Liver (tissue), 9 donors: ENCODE results near the gene HNRNPL. TPM values are rescaled to one million over a fixed set of nuclear protein-coding genes. Genes with fewer than 3 reads are reported as not detected.

ENCODE experiments used
- DNase-seq: peaks from one replicate; pipeline ENCODE4 v3.0.0-alpha.2; 2017; ENCODE audit warnings: low spot score
- H3K27ac ChIP-seq, 2 donors: one replicate each; pipeline ENCODE4 v1.7.0; 2013; ENCODE audit warnings: inconsistent platforms in 2 of 2, low read length in 2 of 2, control low read depth in 1 of 2, low read depth in 1 of 2, mild to moderate bottlenecking in 1 of 2
- H3K27me3 ChIP-seq, 4 donors: one replicate each; pipeline versions ENCODE4 v1.6.1 to v1.7.0; 2013; ENCODE audit warnings: low read length in 3 of 4, inconsistent platforms in 1 of 4, mild to moderate bottlenecking in 1 of 4, moderate library complexity in 1 of 4; ENCODE audit not compliant: control insufficient read depth in 4 of 4, insufficient read depth in 4 of 4
- H3K36me3 ChIP-seq, 4 donors: one replicate each; pipeline versions ENCODE4 v1.6.1 to v1.7.0; 2013; ENCODE audit warnings: low read length in 3 of 4, mild to moderate bottlenecking in 3 of 4, low read depth in 1 of 4, moderate library complexity in 1 of 4; ENCODE audit not compliant: control insufficient read depth in 4 of 4, insufficient read depth in 3 of 4
- H3K4me1 ChIP-seq, 4 donors: one replicate each; pipeline versions ENCODE4 v1.6.1 to v1.7.0; 2013; ENCODE audit warnings: low read length in 3 of 4, mild to moderate bottlenecking in 3 of 4, moderate library complexity in 1 of 4; ENCODE audit not compliant: control insufficient read depth in 4 of 4, insufficient read depth in 4 of 4
- H3K4me3 ChIP-seq, 3 donors: one replicate each; pipeline versions ENCODE4 v1.6.1 to v1.7.0; 2013; ENCODE audit warnings: low read length in 3 of 3, control low read depth in 1 of 3, low read depth in 1 of 3, mild to moderate bottlenecking in 1 of 3
- H3K9ac ChIP-seq, 2 donors: one replicate each; pipeline ENCODE4 v1.7.0; 2013; ENCODE audit warnings: low read length in 2 of 2, mild to moderate bottlenecking in 2 of 2, moderate library complexity in 2 of 2, control low read depth in 1 of 2, low read depth in 1 of 2
- H3K9me3 ChIP-seq, 4 donors: one replicate each; pipeline versions ENCODE4 v1.6.1 to v1.7.0; 2013; ENCODE audit warnings: low read length in 3 of 4; ENCODE audit not compliant: control insufficient read depth in 4 of 4
- ATF3 ChIP-seq: IDR thresholded peaks from 2 replicates; pipeline ENCODE4 v1.6.1; 2016; ENCODE audit warnings: antibody characterized with exemption
- CTCF ChIP-seq: fragments of 150-350 bp; IDR thresholded peaks from 2 replicates; pipeline ENCODE4 v1.5.1; 2017; ENCODE audit warnings: improper control_type of control experiment, low read depth, low read length; ENCODE audit not compliant: missing input control
- EGR1 ChIP-seq, 2 donors: IDR thresholded peaks; 2 replicates each; pipeline ENCODE4 v1.6.1; 2016 to 2018; ENCODE audit warnings: antibody characterized with exemption in 2 of 2, low read depth in 2 of 2
- FOXA1 ChIP-seq: IDR thresholded peaks from 2 replicates; pipeline ENCODE4 v1.6.1; 2016; ENCODE audit warnings: antibody characterized with exemption
- FOXA2 ChIP-seq: IDR thresholded peaks from 2 replicates; pipeline ENCODE4 v1.6.1; 2016; ENCODE audit warnings: antibody characterized with exemption
- HNF4A ChIP-seq, 2 donors: conservative IDR thresholded peaks; 2 replicates each; pipeline ENCODE4 v1.6.1; 2016; ENCODE audit warnings: antibody characterized with exemption in 2 of 2, mild to moderate bottlenecking in 2 of 2
- HNF4G ChIP-seq: IDR thresholded peaks from 2 replicates; pipeline ENCODE4 v1.6.1; 2016; ENCODE audit warnings: antibody characterized with exemption
- JUND ChIP-seq, 2 donors: IDR thresholded peaks; 2 replicates each; pipeline ENCODE4 v1.6.1; 2016; ENCODE audit warnings: antibody characterized with exemption in 2 of 2
- MAX ChIP-seq: IDR thresholded peaks from 2 replicates; pipeline ENCODE4 v1.6.1; 2016; ENCODE audit warnings: antibody characterized with exemption
- NR2F2 ChIP-seq: IDR thresholded peaks from 2 replicates; pipeline ENCODE4 v1.6.1; 2016; ENCODE audit warnings: antibody characterized with exemption
- RAD21 ChIP-seq, 2 donors: IDR thresholded peaks; 2 replicates each; pipeline ENCODE4 v1.6.1; 2016; ENCODE audit warnings: antibody characterized with exemption in 2 of 2, mild to moderate bottlenecking in 2 of 2
- RXRA ChIP-seq, 2 donors: IDR thresholded peaks; 2 replicates each; pipeline ENCODE4 v1.6.1; 2017 to 2018; ENCODE audit warnings: antibody characterized with exemption in 2 of 2, mild to moderate bottlenecking in 1 of 2
- SP1 ChIP-seq: IDR thresholded peaks from 2 replicates; pipeline ENCODE4 v1.6.1; 2018; ENCODE audit warnings: antibody characterized with exemption, mild to moderate bottlenecking
- TAF1 ChIP-seq: conservative IDR thresholded peaks from 2 replicates; pipeline ENCODE4 v1.6.1; 2016; ENCODE audit warnings: antibody characterized with exemption, mild to moderate bottlenecking
- YY1 ChIP-seq: IDR thresholded peaks from 2 replicates; pipeline ENCODE4 v1.6.1; 2016; ENCODE audit warnings: antibody characterized with exemption, mild to moderate bottlenecking
- ZBTB33 ChIP-seq: IDR thresholded peaks from 2 replicates; pipeline ENCODE4 v1.6.1; 2016; ENCODE audit warnings: antibody characterized with exemption
- WGBS: extraction: QIAGEN DNeasy Blood & Tissue Kit; methylation state at CpG from one replicate; pipeline ENCODE4 v1.1.7; 2013; 5-methylcytosine and 5-hydroxymethylcytosine counted together
- polyA plus RNA-seq, 2 donors: library from polyadenylated mRNA; stranded (reverse) in 1 of 2; unstranded in 1 of 2; fragments of 200-250 nt in 1 of 2; fragments of >200 nt in 1 of 2; fragmentation: Nextera tagmentation in 1 of 2; extraction: Ambion mirVana in 1 of 2; gene quantifications; one replicate each; pipeline versions ENCODE4 v1.2.1 to v1.2.3, GENCODE V29; 2013 to 2015
- total RNA-seq, 2 donors: library from RNA; depleted of rRNA; stranded (reverse); fragments of >200 nt; gene quantifications; one replicate each; pipeline ENCODE4 v1.2.3, GENCODE V29; 2014
- donor health status: healthy.
- donor health status: healthy.
- donor health status: healthy.
- donor health status: healthy.
- donor health status: healthy.

HNRNPL gene
- total and polyA plus RNA-seq, 4 donors, result 50.4 to 166 (median 95.6) TPM

GRCh38 chr19:38834104-38834490 lies 15.7 kb downstream of the HNRNPL start (continued):
- TF ChIP-seq ZBTB33 (no peak), JUND (IDR thresholded peaks at IDR 0.05) (no peak)

GRCh38 chr19:38833092-38833425 lies 16.7 kb downstream of the HNRNPL start:
- TF ChIP-seq FOXA1, result no peak
- TF ChIP-seq EGR1 (IDR thresholded peaks at IDR 0.05; ENCODE audit: low read depth in 2 of 2), result no peak
- TF ChIP-seq FOXA2, result no peak
- TF ChIP-seq ATF3, result no peak
- TF ChIP-seq JUND (IDR thresholded peaks at IDR 0.05), result no peak
- no peak for TF ChIP-seq TAF1
- no peak for TF ChIP-seq SP1
- no peak for TF ChIP-seq YY1
- TF ChIP-seq RXRA (IDR thresholded peaks at IDR 0.05), result no peak
- TF ChIP-seq HNF4G, result no peak
- TF ChIP-seq MAX, result no peak
- TF ChIP-seq CTCF, result no peak
- TF ChIP-seq RAD21 (IDR thresholded peaks at IDR 0.05), result no peak
- TF ChIP-seq NR2F2, result no peak
- TF ChIP-seq HNF4A (conservative IDR thresholded peaks at IDR 0.05), result no peak
- no peak for TF ChIP-seq ZBTB33
- peak overlapping the region; percentile 97 to 99 for H3K27ac ChIP-seq
- H3K4me3 ChIP-seq, result no peak overlapping the region
- no peak for DNase-seq
- H3K36me3 ChIP-seq, result peaks cover 12 to 23% (median 20%) of the 10 kb centered on the region in 4 donors
- no peaks in the 10 kb centered on the region for H3K27me3 ChIP-seq
- no peak overlapping the region for H3K9ac ChIP-seq
- H3K4me1 ChIP-seq, result peaks cover 17 to 64% (median 44%) of the 10 kb centered on the region in 4 donors
- H3K9me3 ChIP-seq, result no peaks in the 10 kb centered on the region
- WGBS, result 90% methylated on average over 7 of the region's 7 CpGs

- Histone ChIP-seq H3K36me3 (peaks cover 4 to 19% (median 12%) of the 10 kb centered on the region in 4 donors), H3K4me1 (peaks cover 10 to 54% (median 34%) of the 10 kb centered on the region in 4 donors), H3K27ac (peak overlapping the region; percentile 97 to 99), H3K9ac (peak overlapping the region; percentile 66 to 91), H3K9me3 (no peaks in the 10 kb centered on the region), H3K4me3 (peak overlapping the region; percentile 65 to 86 (median 73)), H3K27me3 (no peaks in the 10 kb centered on the region)
- 1% methylated on average over 16 of the region's 16 CpGs for WGBS
- TF ChIP-seq RXRA (IDR thresholded peaks at IDR 0.05), result peak; percentile 88 to 93
- peak; percentile 57 for TF ChIP-seq SP1
- peak; percentile 62 for TF ChIP-seq MAX
- TF ChIP-seq RAD21 (IDR thresholded peaks at IDR 0.05), result peak in 1 of 2 donors; percentile 24
- TF ChIP-seq HNF4A (conservative IDR thresholded peaks at IDR 0.05), result peak; percentile 48 to 59
- no peak for TF ChIP-seq ATF3
- TF ChIP-seq HNF4G, result no peak
- DNase-seq, result peak; percentile 73
Measured at GRCh38 chr19:38831142-38831605, 18.6 kb downstream of the HNRNPL start.
